Measurements from ENCODE around the gene GPR87. TPM values are rescaled to one million over a fixed set of nuclear protein-coding genes. Genes with fewer than 3 reads are reported as not detected.

GPR87 gene
- total RNA-seq, 5 donors from 2014 or later (not counting 1 experiment from before 2014, with no cell fraction given) = not detected

GRCh38 chr3:151264605-151265004 lies 52.0 kb downstream of the GPR87 start:
- Mint-ChIP-seq H3K9me3 (no peaks in the 10 kb centered on the region), H3K27me3 (peaks cover 7% of the 10 kb centered on the region in 2 donors), H3K4me1 (peaks cover 10 to 26% (median 12%) of the 10 kb centered on the region in 3 donors), H3K4me3 (no peak overlapping the region), H3K27ac (no peak overlapping the region), H3K36me3 (no peaks in the 10 kb centered on the region)
- no peak for ATAC-seq (replicated peaks in 1 of 4)
- no peak for DNase-seq
- no peak overlapping the region for H3K4me3 ChIP-seq (ENCODE audit: control insufficient read depth in 1 of 2, extremely low read depth in 1 of 2, low read length in 1 of 2)
- peaks cover 4 to 5% of the 10 kb centered on the region in 2 experiments for H3K4me1 ChIP-seq (ENCODE audit: control insufficient read depth in 1 of 2, extremely low read depth in 1 of 2, insufficient read depth in 2 of 2, low read length in 2 of 2)
- H3K9me3 ChIP-seq = no peaks in the 10 kb centered on the region
- no peaks in the 10 kb centered on the region for H3K36me3 ChIP-seq (ENCODE audit: control insufficient read depth in 2 of 2, extremely low read depth in 1 of 2, insufficient read depth in 1 of 2, low read length in 1 of 2)
- ChIA-PET POLR2A (no interaction called here), CTCF (no interaction called here)
- H3K27me3 ChIP-seq (replicated peaks in 1 of 2; ENCODE audit: control insufficient read depth in 2 of 2, extremely low read depth in 1 of 2, insufficient read depth in 2 of 2, low read length in 1 of 2) = no peaks in the 10 kb centered on the region
- H3K27ac ChIP-seq (ENCODE audit: low read length) = no peak overlapping the region
- no CpG with 5 or more reads among the region's 1 CpG for WGBS (ENCODE audit: insufficient coverage)

GRCh38 chr3:151262871-151263525 lies 53.6 kb downstream of the GPR87 start:
- no peak overlapping the region for H3K27ac Mint-ChIP-seq
- no peaks in the 10 kb centered on the region for H3K27me3 ChIP-seq (replicated peaks in 1 of 2; ENCODE audit: control insufficient read depth in 2 of 2, extremely low read depth in 1 of 2, insufficient read depth in 2 of 2, low read length in 1 of 2)

DNA sequence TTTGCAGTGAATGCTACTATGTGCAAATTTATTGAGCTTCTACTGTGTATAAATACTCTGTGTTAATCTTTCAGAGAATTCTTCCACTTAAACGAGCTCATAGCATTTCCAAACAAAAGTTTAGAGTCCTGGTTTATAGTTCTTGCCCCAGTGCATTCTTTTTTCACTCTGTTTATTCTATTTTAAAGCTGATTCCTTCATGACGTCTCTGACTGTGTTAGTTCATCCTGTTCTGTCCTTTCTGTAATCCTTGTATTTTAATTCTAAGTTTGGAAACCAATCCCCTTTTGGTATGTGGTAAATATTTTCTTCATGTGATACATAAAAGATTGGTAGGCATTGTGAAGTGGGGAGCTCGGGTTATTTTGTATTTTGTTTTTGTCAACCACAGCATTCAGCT lies 57.0 kb downstream of the GPR87 start:
- no peak for ATAC-seq (replicated peaks in 1 of 4)
- CTCF ChIA-PET = interaction anchor here (0.6 to 1.0 kb wide), 2 partner anchors 81 to 92 kb away, joined by 3 to 4 read pairs; no protein-coding TSS in a partner anchor
- POLR2A ChIA-PET = no interaction called here

More at GRCh38 chr3:151262871-151263525, 53.6 kb downstream of the GPR87 start:
- Histone ChIP-seq H3K27ac (ENCODE audit: low read length) (no peak overlapping the region), H3K9me3 (no peaks in the 10 kb centered on the region), H3K4me3 (ENCODE audit: control insufficient read depth in 1 of 2, extremely low read depth in 1 of 2, low read length in 1 of 2) (no peak overlapping the region), H3K4me1 (ENCODE audit: control insufficient read depth in 1 of 2, extremely low read depth in 1 of 2, insufficient read depth in 2 of 2, low read length in 2 of 2) (no peaks in the 10 kb centered on the region), H3K36me3 (ENCODE audit: control insufficient read depth in 2 of 2, extremely low read depth in 1 of 2, insufficient read depth in 1 of 2, low read length in 1 of 2) (no peaks in the 10 kb centered on the region)
- Mint-ChIP-seq H3K9me3 (no peaks in the 10 kb centered on the region), H3K36me3 (no peaks in the 10 kb centered on the region), H3K4me1 (peaks cover 0 to 13% (median 2%) of the 10 kb centered on the region in 3 donors), H3K27me3 (peaks cover 7 to 8% of the 10 kb centered on the region in 2 donors), H3K4me3 (no peak overlapping the region)
- ChIA-PET CTCF (interaction anchor here in 1 of 2 donors (2.0 kb wide), 1 partner anchor 16 kb away, joined by 7 read pairs; the partner anchor contains the start of gene P2RY14), POLR2A (no interaction called here)
- WGBS (ENCODE audit: insufficient coverage) = 92% methylated on average over 7 of the region's 8 CpGs
- DNase-seq (no peak), ATAC-seq (replicated peaks in 1 of 4) (no peak)

GRCh38 chr3:151256749-151257148 lies 59.9 kb downstream of the GPR87 start:
- ATAC-seq (replicated peaks in 1 of 4) (no peak), DNase-seq (no peak)
- Histone ChIP-seq H3K9me3 (no peaks in the 10 kb centered on the region), H3K4me1 (ENCODE audit: control insufficient read depth in 1 of 2, extremely low read depth in 1 of 2, insufficient read depth in 2 of 2, low read length in 2 of 2) (no peaks in the 10 kb centered on the region), H3K27ac (ENCODE audit: low read length) (no peak overlapping the region), H3K27me3 (replicated peaks in 1 of 2; ENCODE audit: control insufficient read depth in 2 of 2, extremely low read depth in 1 of 2, insufficient read depth in 2 of 2, low read length in 1 of 2) (no peaks in the 10 kb centered on the region), H3K36me3 (ENCODE audit: control insufficient read depth in 2 of 2, extremely low read depth in 1 of 2, insufficient read depth in 1 of 2, low read length in 1 of 2) (no peaks in the 10 kb centered on the region), H3K4me3 (ENCODE audit: control insufficient read depth in 1 of 2, extremely low read depth in 1 of 2, low read length in 1 of 2) (no peak overlapping the region)
- H3K4me1 Mint-ChIP-seq = no peaks in the 10 kb centered on the region
- peaks cover 5 to 7% of the 10 kb centered on the region in 2 donors for H3K27me3 Mint-ChIP-seq
- H3K4me3 Mint-ChIP-seq = no peak overlapping the region
- no peak overlapping the region for H3K27ac Mint-ChIP-seq
- WGBS (ENCODE audit: insufficient coverage) = 100% methylated on average over 1 of the region's 1 CpG
- CTCF ChIA-PET = no interaction called here
- POLR2A ChIA-PET = no interaction called here
- no peaks in the 10 kb centered on the region for H3K36me3 Mint-ChIP-seq
- no peaks in the 10 kb centered on the region for H3K9me3 Mint-ChIP-seq

More for the DNA sequence above, 57.0 kb downstream of the GPR87 start:
- no peak overlapping the region for H3K4me3 ChIP-seq (ENCODE audit: control insufficient read depth in 1 of 2, extremely low read depth in 1 of 2, low read length in 1 of 2)
- H3K4me1 ChIP-seq (ENCODE audit: control insufficient read depth in 1 of 2, extremely low read depth in 1 of 2, insufficient read depth in 2 of 2, low read length in 2 of 2) = no peaks in the 10 kb centered on the region
- Mint-ChIP-seq H3K4me1 (peaks cover 0 to 1% (median 0%) of the 10 kb centered on the region in 3 donors), H3K4me3 (no peak overlapping the region), H3K9me3 (no peaks in the 10 kb centered on the region), H3K27me3 (peaks cover 5 to 7% of the 10 kb centered on the region in 2 donors), H3K27ac (no peak overlapping the region), H3K36me3 (no peaks in the 10 kb centered on the region)
- H3K9me3 ChIP-seq = no peaks in the 10 kb centered on the region
- no peaks in the 10 kb centered on the region for H3K36me3 ChIP-seq (ENCODE audit: control insufficient read depth in 2 of 2, extremely low read depth in 1 of 2, insufficient read depth in 1 of 2, low read length in 1 of 2)
- H3K27me3 ChIP-seq (replicated peaks in 1 of 2; ENCODE audit: control insufficient read depth in 2 of 2, extremely low read depth in 1 of 2, insufficient read depth in 2 of 2, low read length in 1 of 2) = no peaks in the 10 kb centered on the region
- no peak for DNase-seq
- WGBS (ENCODE audit: insufficient coverage) = no CpG with 5 or more reads among the region's 3 CpGs
- H3K27ac ChIP-seq (ENCODE audit: low read length) = no peak overlapping the region

DNA sequence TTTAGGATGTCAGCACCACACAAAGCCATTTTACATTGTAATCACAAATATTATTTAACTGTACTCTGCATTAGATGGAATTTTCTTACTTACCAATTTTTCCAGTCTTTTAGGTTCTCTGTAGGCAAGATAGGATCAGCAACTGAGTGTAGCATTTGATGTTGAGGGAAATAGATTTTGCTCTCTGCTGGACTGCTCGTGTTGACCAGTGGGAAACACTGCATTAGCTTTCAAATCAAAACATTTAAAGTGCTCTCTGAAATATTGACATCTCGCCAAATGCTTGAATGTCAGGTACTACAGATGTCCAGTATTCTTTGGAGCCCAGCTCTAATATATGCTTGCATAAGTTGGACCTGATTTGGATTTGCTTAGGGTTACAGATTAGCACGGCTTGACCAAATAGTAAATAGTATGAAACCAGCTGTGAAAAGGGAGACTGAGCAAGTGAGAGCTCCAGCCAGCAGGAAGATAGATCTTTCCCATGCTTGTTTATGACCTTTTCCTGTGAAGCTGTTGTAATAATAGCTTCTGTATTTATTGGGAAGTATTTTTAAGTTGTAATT lies 67.8 kb downstream of the GPR87 start:
- Mint-ChIP-seq H3K27ac (no peak overlapping the region), H3K4me3 (no peak overlapping the region), H3K27me3 (no peaks in the 10 kb centered on the region), H3K9me3 (no peaks in the 10 kb centered on the region), H3K4me1 (peaks cover 0 to 2% (median 0%) of the 10 kb centered on the region in 3 donors), H3K36me3 (no peaks in the 10 kb centered on the region)
- H3K4me1 ChIP-seq (ENCODE audit: control insufficient read depth in 1 of 2, extremely low read depth in 1 of 2, insufficient read depth in 2 of 2, low read length in 2 of 2) = no peaks in the 10 kb centered on the region
- DNase-seq (no peak), ATAC-seq (replicated peaks in 1 of 4) (no peak)
- no peak overlapping the region for H3K4me3 ChIP-seq (ENCODE audit: control insufficient read depth in 1 of 2, extremely low read depth in 1 of 2, low read length in 1 of 2)
- ChIA-PET CTCF (interaction anchor here in 1 of 2 donors (0.6 to 1.2 kb wide), 2 partner anchors 32 to 115 kb away, joined by 4 read pairs; no protein-coding TSS in a partner anchor), POLR2A (interaction anchor here in 1 of 2 donors (0.6 kb wide), 2 partner anchors 18 to 86 kb away, joined by 3 read pairs; no protein-coding TSS in a partner anchor)
- H3K27ac ChIP-seq (ENCODE audit: low read length) = no peak overlapping the region
- no peaks in the 10 kb centered on the region for H3K27me3 ChIP-seq (replicated peaks in 1 of 2; ENCODE audit: control insufficient read depth in 2 of 2, extremely low read depth in 1 of 2, insufficient read depth in 2 of 2, low read length in 1 of 2)
- H3K36me3 ChIP-seq (ENCODE audit: control insufficient read depth in 2 of 2, extremely low read depth in 1 of 2, insufficient read depth in 1 of 2, low read length in 1 of 2) = no peaks in the 10 kb centered on the region
- H3K9me3 ChIP-seq = no peaks in the 10 kb centered on the region
- no CpG with 5 or more reads among the region's 3 CpGs for WGBS (ENCODE audit: insufficient coverage)
